NCI-H345 treated with DMSO at 0.1 percent for 48 hours (cell line): ENCODE results near the gene SMIM10L2A.
A peak's percentile ranks its signal among the peaks of the same experiment; 100 is the strongest.
"Not testable (repeated sequence)": the region's sequence is repeated elsewhere in the genome, so short reads cannot be mapped to it uniquely, and the experiment has no call there.

Experiments used
- DNase-seq: peaks from one replicate; lab custom pipeline; 2025; ENCODE audit not compliant: unreplicated experiment; lab: John Stamatoyannopoulos, UW

The SMIM10L2A gene

GRCh38 chrX:135421932-135422809 lies at the start of gene SMIM10L2A:
Gene SMIM10L2A (plus strand): TSS chrX:135421944. CDS start chrX:135422132, 188 bp downstream.
- no peak for DNase-seq

DNA sequence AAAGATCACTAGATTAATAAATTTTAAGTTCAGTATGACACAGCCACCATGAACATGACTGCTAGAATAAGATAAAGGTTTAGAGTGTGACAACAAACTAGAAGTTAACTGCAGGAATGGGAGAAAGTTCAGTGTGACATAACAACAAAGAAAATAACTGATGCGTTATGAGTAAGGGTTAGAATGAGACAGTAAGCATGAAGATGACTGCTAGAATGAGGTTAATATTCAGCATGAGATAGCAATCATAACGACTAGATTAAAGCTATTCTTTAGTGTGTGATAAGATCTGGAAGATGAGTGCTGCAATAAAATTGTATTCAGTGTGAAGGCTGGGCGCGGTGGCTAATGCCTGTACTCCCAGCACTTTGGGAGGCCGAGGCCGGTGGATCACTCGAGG lies 48.4 kb upstream of the SMIM10L2A start:
- no peak for DNase-seq

GRCh38 chrX:135382260-135382659 lies 39.5 kb upstream of the SMIM10L2A start:
- DNase-seq, result no peak

DNA sequence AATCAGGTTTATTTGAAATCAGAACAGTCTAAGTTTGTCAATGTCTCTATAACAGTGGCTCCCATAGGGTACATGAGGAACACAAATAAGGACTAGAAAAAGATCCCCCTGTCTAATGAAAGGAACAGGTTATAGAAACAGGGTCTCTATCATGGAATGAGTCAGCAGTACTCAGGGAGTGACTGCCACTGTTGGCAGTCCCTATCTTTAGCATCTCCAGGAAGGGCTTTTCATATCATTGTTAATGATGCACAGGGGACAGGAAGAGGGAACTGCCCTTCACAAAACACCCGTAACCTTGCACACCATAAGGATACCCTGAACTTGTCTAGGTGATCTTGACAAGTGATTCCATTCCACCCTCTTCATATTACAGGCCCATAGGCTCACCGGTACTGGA lies 38.5 kb upstream of the SMIM10L2A start:
- no peak for DNase-seq

GRCh38 chrX:135384161-135384836 lies 37.4 kb upstream of the SMIM10L2A start:
- no peak for DNase-seq

DNA sequence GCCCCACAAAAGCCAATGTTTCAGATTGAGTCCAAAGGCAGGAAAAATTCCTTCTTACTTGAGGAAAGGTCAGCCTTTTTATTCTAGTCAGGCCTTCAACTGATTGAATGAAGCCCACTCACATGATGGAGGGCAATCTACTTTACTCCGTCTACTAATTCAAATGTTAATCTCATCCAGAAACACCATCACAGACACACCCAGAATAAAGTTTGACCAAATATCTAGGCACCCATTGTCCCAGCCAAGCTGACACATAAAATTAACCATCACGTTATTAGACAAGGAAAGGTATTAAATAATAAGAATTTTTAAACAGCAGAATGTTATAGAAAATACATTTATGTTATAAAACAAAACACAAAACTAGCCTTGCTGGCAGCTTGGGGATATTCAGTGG lies 32.9 kb upstream of the SMIM10L2A start:
- DNase-seq, result no peak

- no peak for DNase-seq
Measured at GRCh38 chrX:135389243-135389642, 32.5 kb upstream of the SMIM10L2A start.

GRCh38 chrX:135389717-135390116 lies 32.0 kb upstream of the SMIM10L2A start:
- DNase-seq, result no peak

- no peak for DNase-seq
Measured at GRCh38 chrX:135391734-135392133, 30.0 kb upstream of the SMIM10L2A start.

GRCh38 chrX:135393051-135393450 lies 28.7 kb upstream of the SMIM10L2A start:
- DNase-seq, result no peak

GRCh38 chrX:135395064-135395463 lies 26.7 kb upstream of the SMIM10L2A start:
- no peak for DNase-seq

- no peak for DNase-seq
Measured at GRCh38 chrX:135396109-135396508, 25.6 kb upstream of the SMIM10L2A start.

GRCh38 chrX:135396566-135396965 lies 25.2 kb upstream of the SMIM10L2A start:
- DNase-seq, result no peak

- no peak for DNase-seq
Measured at GRCh38 chrX:135397652-135398051, 24.1 kb upstream of the SMIM10L2A start.

DNA sequence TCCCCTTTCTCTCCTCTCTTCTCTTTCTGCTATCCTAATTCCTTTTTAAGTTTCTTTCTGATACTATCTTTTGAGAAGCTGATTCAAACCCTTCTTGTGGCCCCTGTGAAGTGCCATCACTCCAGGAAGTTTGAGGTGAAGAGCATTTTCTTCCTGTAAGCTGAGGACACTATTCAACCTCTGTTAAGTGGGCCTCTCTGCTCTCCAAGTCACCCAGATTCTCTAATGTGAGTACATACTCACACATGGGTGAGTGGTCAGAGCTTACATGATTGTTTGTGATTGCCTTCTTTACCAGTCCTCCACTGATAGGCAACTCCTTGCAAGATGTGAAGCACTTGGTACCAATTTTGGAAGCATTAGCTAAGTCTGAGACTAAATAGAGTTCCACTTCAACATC lies 18.4 kb upstream of the SMIM10L2A start:
- no peak for DNase-seq

- not testable (repeated sequence) for DNase-seq
Measured at GRCh38 chrX:135406428-135406827, 15.3 kb upstream of the SMIM10L2A start.

DNA sequence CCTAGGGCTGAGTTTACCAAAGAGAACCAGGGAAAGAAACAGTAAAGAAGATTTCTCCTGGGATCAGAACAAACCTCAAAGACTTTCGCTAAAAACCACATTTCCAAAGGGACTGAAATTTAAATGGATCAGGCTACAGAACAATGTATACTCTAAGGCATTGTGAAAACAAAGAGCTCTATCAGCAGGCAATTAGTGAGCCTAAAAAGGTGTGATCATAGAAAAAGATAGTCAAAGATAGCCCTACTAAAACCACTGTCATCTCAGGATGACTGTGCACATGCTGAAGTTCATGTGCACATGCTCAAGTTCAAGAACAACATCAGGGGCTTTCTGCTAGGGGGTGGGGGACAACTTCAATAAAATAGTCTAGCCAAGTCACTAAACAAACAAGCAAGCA lies 12.9 kb upstream of the SMIM10L2A start:
- no peak for DNase-seq

GRCh38 chrX:135410861-135411627 lies 10.7 kb upstream of the SMIM10L2A start:
- DNase-seq, result no peak

- DNase-seq, result no peak
Measured at GRCh38 chrX:135411893-135412292, 9.9 kb upstream of the SMIM10L2A start.

DNA sequence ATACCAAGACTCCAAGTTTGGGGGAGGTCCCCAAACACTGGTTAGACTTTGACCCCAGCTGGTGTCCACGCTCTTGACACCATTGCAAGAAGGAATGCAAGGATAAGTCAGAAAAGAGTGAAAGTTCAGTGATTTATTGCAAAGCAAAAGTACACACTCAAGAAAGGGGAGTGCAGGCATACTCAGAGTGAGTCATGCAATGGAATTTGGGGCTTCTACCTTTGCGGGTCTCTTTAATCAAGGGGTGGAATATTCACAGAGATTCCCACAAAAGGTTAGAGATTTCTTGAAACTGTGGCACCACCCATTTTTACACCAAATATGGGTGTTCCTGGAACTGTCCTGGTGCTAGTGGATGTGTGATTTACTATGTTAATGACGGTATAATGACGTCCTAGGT lies 5.2 kb upstream of the SMIM10L2A start:
- DNase-seq, result no peak

DNA sequence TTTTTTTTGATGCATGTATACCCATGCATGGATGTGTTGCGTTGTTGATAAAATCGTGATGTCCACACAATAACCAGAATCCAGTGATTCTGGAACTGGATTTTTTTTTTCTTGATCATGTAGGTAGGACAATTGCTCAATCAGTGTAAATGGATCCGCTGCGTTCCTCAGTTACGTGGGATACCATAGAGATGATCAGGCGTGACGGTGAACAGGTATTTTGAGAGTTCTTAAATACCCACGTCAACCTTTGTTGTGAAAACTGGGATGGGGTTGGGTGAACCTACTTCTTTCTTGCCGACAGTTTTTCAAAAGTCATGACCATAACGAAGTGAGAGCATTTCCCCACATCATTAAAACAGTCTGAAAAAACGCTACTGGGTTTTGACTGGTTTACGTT lies 913 bp upstream of the SMIM10L2A start:
- DNase-seq, result no peak

DNA sequence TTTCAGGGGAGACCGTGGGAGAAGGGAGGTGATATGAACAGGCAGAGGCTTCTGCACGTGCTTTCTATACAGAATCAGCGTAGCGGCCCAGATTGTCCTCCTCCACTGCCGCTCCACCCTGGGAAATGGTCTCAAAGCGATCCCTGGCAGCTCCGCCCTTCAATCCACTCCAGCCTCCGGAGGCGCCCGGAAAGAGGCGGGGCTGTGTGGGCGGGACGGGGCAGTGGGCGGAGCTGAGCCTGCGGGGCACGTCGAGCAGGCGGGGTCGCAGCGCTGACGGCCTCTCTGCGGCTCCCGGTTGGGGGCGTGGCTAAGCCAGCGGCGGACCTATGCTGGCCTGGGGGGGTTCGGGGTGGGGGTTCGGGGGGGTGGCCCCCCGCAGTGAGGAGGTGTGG lies 210 bp upstream of the SMIM10L2A start:
- DNase-seq, result peak; percentile 76
